ENCODE data around the gene RSPH6A.
A peak's percentile ranks its signal among the peaks of the same experiment; 100 is the strongest.

RSPH6A gene

GRCh38 chr19:45814851-45815480 is at the start of gene RSPH6A:
RSPH6A (minus strand) TSS chr19:45815308; CDS start chr19:45815176, 132 bp downstream.
- no peak for DNase-seq (ENCODE audit: low read depth)
- TF ChIP-seq, protein P1, sequence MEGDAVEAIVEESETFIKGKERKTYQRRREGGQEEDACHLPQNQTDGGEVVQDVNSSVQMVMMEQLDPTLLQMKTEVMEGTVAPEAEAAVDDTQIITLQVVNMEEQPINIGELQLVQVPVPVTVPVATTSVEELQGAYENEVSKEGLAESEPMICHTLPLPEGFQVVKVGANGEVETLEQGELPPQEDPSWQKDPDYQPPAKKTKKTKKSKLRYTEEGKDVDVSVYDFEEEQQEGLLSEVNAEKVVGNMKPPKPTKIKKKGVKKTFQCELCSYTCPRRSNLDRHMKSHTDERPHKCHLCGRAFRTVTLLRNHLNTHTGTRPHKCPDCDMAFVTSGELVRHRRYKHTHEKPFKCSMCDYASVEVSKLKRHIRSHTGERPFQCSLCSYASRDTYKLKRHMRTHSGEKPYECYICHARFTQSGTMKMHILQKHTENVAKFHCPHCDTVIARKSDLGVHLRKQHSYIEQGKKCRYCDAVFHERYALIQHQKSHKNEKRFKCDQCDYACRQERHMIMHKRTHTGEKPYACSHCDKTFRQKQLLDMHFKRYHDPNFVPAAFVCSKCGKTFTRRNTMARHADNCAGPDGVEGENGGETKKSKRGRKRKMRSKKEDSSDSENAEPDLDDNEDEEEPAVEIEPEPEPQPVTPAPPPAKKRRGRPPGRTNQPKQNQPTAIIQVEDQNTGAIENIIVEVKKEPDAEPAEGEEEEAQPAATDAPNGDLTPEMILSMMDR (conservative IDR thresholded peaks at IDR 0.05; ENCODE audit: low read length): no peak
- H3K4me3 ChIP-seq (ENCODE audit: low read length): no peak within 1 kb of the TSS

- no peak overlapping the region for H3K4me3 ChIP-seq (ENCODE audit: low read length)
- TF ChIP-seq, protein P1 (conservative IDR thresholded peaks at IDR 0.05; ENCODE audit: low read length): no peak
Measured at GRCh38 chr19:45864629-45865082, 49.5 kb upstream of the RSPH6A start.

GRCh38 chr19:45863840-45864628 is 48.9 kb upstream of the RSPH6A start, which contains the start of gene FOXA3:
FOXA3 (plus strand) TSS chr19:45864326; CDS start chr19:45864457, 131 bp downstream.
- TF ChIP-seq, protein P1 (conservative IDR thresholded peaks at IDR 0.05; ENCODE audit: low read length): peak; percentile 29
- no peak for DNase-seq (ENCODE audit: low read depth)
- peak within 1 kb of the TSS; percentile 51 for H3K4me3 ChIP-seq (ENCODE audit: low read length)

More at GRCh38 chr19:45864629-45865082, 49.5 kb upstream of the RSPH6A start:
- DNase-seq (ENCODE audit: low read depth): no peak

- DNase-seq (ENCODE audit: low read depth): no peak
- H3K4me3 ChIP-seq (ENCODE audit: low read length): peak overlapping the region; percentile 51
- TF ChIP-seq, protein P1 (conservative IDR thresholded peaks at IDR 0.05; ENCODE audit: low read length): no peak
Measured at GRCh38 chr19:45863335-45863839, 48.3 kb upstream of the RSPH6A start.

- H3K4me3 ChIP-seq (ENCODE audit: low read length): peak within 1 kb of the TSS; percentile 99
- TF ChIP-seq, protein P1 (conservative IDR thresholded peaks at IDR 0.05; ENCODE audit: low read length): no peak
- peak; percentile 97 for DNase-seq (ENCODE audit: low read depth)
Measured at GRCh38 chr19:45862564-45863334, 47.6 kb upstream of the RSPH6A start, which contains the start of gene SYMPK. SYMPK (minus strand) TSS chr19:45863147; CDS start chr19:45854495, 8,652 bp downstream.

GRCh38 chr19:45862271-45862563 is 47.1 kb upstream of the RSPH6A start:
- no peak for DNase-seq (ENCODE audit: low read depth)
- peak overlapping the region; percentile 99 for H3K4me3 ChIP-seq (ENCODE audit: low read length)
- TF ChIP-seq, protein P1 (conservative IDR thresholded peaks at IDR 0.05; ENCODE audit: low read length): 0 out of 2 replicates have a peak, but pooled peaks have one; percentile 5

All from AG10803 (cell line).